ENCODE measurements around the gene PXT1.
A peak's percentile ranks its signal among the peaks of the same experiment; 100 is the strongest.
"Not testable (repeated sequence)": the region's sequence is repeated elsewhere in the genome, so short reads cannot be mapped to it uniquely, and the experiment has no call there.

PXT1 gene

GRCh38 chr6:36443471-36444428 lies 1.1 kb upstream of the PXT1 start:
- peak; percentile 15 for DNase-seq

GRCh38 chr6:36442103-36442670 lies 467 bp downstream of the PXT1 start:
- no peak for DNase-seq

DNA sequence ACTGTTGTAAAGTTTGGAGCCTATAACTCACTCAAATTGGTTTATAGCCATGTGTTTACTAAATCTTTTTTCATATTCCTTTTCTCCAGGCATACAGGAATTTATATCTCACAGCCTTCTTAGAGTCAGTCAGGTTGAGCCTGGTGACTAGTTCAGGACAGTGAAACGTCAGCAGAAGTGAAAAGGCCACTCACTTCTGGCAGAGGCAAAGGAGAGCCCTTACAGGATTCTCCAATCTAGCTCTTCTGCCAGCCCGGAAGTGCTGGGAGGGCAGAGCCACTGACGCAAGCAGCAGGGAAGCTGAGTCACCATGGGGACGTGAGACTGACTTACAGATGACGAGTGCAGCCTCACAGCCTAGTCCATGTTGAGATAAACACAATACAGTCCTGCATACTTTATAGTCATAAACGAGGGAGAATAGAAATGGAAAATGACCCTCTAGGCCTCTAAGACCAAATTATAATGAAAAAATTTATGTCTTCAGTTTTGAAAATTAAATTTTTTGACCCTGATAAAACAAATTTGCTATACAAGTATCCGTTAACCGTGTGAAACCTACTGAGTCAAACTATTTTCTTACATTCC lies 1.3 kb downstream of the PXT1 start:
- DNase-seq = peak; percentile 93

GRCh38 chr6:36436466-36436865 lies 6.2 kb downstream of the PXT1 start:
- no peak for DNase-seq

DNA sequence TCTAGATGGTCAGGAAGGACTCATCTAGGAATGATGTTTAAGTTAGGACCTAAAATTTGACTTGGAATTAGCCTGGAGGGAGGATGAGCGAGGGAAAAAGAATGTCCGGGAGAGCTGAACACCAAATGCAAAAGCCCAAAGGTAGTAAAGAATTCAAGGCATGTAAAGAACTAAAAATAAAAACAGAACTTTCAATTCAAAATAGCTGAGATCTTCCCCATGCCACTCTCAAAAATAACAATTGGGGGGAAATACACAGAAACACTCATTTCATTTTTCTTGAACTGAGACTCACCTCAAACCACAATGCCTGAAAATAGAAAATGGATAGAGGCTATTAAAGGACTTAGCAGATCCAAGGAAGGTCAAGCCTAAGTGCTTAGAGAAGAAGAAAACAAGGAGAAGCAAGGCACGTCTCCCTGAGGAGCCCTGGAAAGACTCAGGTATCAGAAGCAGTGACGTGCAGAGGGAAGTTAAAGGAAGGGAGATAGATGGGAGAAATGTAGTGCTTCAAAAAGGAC lies 10.4 kb downstream of the PXT1 start:
- no peak for DNase-seq

DNA sequence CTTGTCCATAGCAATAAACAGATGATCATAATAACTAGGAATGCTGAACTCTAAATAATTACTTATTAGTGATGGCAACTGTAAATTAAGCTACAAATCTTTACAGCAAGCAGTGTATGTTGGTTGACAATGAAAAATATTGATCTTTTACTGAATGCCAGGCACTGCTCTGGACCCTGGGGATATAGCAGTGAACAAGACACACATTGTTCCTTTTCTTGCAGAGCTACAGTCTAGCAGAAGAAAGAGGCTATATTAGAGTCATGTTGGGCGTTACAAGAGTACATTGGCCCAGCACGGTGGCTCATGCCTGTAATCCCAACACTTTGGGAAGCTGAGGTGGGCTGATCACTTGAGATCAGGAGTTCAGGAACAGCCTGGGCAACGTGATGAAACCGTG lies 11.5 kb downstream of the PXT1 start:
- no peak for DNase-seq

DNA sequence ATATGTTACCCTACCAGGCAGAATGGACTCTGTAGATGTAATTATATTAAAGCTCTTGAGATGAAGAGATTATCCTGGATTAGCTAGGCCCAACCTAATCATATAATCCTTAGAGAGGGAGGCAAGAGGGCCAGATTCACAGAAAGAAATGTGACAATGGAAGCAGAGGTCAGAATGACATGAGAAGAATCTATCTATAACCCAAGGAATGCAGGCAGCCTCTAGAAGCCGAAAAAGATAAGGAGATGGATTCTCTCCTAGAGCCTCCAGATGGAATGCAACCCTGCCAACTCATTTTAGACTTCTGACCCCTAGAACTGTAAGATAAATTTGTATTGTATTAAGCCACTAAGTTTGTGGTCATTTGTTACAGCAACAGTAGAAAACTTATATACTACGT lies 12.3 kb downstream of the PXT1 start:
- DNase-seq = no peak

DNA sequence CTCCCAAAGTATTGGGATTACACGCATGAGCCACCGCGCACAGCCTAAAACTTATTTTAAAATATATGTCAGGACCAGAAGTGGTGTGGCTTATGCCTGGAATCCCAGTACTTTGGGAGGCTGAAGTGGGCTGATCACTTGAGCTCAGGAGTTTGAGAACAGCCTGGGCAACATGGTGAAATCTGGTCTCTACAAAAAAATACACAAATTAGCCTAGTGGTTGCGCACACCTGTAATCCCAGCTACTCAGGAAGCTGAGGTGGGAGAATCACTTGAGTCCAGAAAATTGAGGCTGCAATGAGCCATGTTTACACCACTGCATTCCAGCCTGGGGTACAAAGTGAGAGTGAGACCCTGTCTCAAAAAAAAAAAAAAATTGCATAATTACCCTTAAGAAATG lies 13.7 kb downstream of the PXT1 start:
- DNase-seq = no peak

DNA sequence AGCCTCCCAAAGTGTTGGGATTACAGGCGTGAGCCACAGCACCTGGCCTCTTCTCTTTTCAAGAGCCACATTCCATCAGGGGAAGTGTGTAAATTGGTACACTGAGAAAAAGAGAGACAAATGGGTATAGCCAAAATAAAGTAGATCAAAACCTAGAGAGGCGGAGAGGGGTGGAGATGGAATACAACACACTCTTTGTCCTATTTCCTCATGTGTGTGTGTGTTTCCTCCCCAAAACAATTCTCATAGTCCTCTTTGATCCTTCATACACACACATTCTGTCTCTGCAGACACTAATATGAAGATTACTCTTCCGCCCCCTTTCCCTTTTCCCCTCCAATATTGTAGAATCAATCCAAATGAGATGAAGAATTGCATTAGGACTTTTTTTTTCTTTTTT lies 16.0 kb downstream of the PXT1 start:
- no peak for DNase-seq

GRCh38 chr6:36423101-36423824 lies 19.4 kb downstream of the PXT1 start:
- DNase-seq = peak; percentile 99

- no peak for DNase-seq
Observed at GRCh38 chr6:36422714-36423100, 19.9 kb downstream of the PXT1 start.

DNA sequence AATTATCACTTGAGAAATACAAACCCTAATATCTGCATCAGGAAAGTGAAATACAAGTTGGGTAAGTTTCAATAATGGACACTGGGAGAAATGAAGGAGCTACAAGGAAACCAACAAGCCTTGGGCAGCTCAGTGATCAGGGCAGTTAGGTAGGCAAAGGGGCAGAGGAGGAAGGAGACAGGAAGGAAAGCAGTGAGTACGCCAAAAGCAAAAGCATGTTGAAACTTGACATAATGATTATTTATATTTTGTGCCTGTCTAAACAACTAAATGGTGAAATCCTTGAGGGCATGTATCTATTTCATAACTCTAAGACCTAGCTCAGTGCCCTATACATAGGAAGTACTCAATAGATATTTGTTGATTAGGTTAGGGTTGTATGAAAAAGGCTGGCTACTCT lies 23.3 kb downstream of the PXT1 start:
- DNase-seq = no peak

- no peak for DNase-seq
Observed at GRCh38 chr6:36418558-36418957, 24.1 kb downstream of the PXT1 start.

- DNase-seq = no peak
Observed at GRCh38 chr6:36414481-36414880, 28.2 kb downstream of the PXT1 start.

- DNase-seq = no peak
Observed at GRCh38 chr6:36413489-36414480, 28.9 kb downstream of the PXT1 start.

- not testable (repeated sequence) for DNase-seq
Observed at GRCh38 chr6:36409718-36410117, 32.9 kb downstream of the PXT1 start.

GRCh38 chr6:36404164-36404563 lies 38.5 kb downstream of the PXT1 start:
- DNase-seq = no peak

DNA sequence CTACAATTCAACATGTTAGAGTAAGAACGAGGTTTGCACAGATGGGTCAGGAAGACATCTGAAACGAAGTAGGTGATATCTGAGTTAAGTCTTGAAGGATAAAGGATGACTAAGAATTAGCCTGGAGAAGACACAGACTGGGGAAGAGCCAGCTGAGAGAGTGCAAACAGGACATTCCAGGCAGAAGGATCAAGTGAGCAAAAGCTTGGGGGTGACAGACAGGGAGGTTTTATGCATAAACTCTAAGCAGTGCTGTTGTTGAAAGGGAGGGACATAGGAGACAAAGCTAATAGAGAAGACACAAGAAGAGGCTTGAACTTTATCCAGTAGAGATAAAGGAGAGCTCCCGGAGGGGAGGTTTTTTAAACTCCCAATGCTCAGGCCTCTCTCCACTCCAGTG lies 40.2 kb downstream of the PXT1 start:
- no peak for DNase-seq

- DNase-seq = no peak
Observed at GRCh38 chr6:36399970-36400369, 42.7 kb downstream of the PXT1 start.

- no peak for DNase-seq
Observed at GRCh38 chr6:36392621-36393020, 50.0 kb downstream of the PXT1 start.

- no peak for DNase-seq
Observed at GRCh38 chr6:36389353-36389752, 53.3 kb downstream of the PXT1 start.

All from COR-L47 (cell line).